ENCODE measurements around the gene CAMK1.

Gene CAMK1

GRCh38 chr3:9769426-9770275 lies at the start of gene CAMK1:
TSS of gene CAMK1 (minus strand) at chr3:9769947. CDS start at chr3:9767749, 2,198 bp downstream.
- TF ChIP-seq CTCF (IDR thresholded peaks at IDR 0.05; ENCODE audit: borderline replicate concordance, insufficient read depth, low read depth, low read length) = no peak
- peak within 1 kb of the TSS; percentile 32 for H3K4me3 ChIP-seq (ENCODE audit: low read depth, low read length)

- H3K4me3 ChIP-seq (ENCODE audit: low read depth, low read length) = no peak overlapping the region
- TF ChIP-seq CTCF (IDR thresholded peaks at IDR 0.05; ENCODE audit: borderline replicate concordance, insufficient read depth, low read depth, low read length) = no peak
Measured at GRCh38 chr3:9818666-9819335, 49.1 kb upstream of the CAMK1 start.

DNA sequence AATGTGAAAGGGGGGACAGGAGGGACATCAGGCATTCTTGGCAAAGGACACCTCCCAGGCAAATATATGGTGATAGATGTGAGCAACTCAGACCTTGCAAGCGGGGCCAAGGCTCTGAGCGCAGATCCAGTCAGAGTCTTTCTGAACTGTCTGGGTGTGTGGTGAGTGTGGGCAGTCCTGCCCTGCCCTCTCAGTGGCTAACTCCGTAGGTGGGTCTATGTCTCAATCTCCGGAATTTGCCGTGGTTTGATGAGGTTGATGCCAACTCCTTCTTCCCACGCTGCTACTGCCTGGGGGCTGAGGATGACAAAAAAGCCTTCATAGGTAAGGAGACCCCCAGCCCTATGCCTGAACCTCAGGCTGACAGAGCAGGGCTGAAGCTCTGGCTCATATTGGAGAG lies 47.7 kb upstream of the CAMK1 start:
- TF ChIP-seq CTCF (IDR thresholded peaks at IDR 0.05; ENCODE audit: borderline replicate concordance, insufficient read depth, low read depth, low read length) = no peak
- no peak overlapping the region for H3K4me3 ChIP-seq (ENCODE audit: low read depth, low read length)

DNA sequence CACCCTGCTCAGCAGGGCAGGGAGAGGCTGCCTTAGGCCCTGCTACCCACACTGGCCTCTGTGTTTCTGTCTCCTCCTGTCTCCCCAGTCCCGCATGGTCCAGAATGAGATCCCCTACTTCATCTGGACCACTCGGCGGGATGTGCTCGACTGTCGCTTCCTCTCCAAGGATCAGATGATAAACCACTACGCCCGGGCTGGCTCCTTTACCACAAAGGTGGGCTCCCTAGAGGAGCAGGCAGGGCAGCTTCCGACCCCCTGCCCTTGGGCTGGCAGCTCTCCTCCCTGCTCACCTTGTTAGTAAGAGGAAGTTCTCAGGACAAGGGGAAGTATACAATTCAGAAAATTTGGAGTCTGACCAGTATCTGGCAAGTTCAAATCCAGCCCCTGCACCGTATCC lies 46.2 kb upstream of the CAMK1 start:
- no peak overlapping the region for H3K4me3 ChIP-seq (ENCODE audit: low read depth, low read length)

DNA sequence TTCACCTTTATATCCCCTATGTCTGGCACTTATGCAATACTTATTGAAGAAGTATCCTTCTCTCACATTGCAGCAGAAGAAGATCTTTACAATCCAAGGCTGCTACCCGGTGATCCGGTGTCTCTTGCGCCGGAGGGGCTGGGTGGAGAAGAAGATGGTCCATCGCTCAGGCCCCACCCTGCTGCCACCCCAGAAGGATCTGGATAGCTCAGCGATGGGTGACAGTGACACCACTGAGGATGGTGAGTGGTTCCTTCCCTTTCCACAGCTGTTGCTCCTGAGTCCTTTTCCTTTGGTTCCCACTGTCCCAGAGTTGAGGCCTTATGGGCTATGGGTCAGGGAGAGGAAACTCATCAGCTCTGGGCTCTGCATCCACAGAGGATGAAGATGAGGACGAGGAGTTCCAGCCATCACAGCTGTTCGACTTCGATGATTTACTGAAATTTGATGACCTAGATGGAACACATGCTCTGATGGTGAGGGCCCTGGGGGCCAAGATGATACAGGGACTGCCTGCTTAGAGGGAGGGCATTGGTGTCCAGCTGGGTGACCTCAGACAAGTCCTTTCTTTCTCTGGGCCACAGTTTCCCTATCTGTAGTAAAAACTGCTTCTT lies 43.2 kb upstream of the CAMK1 start:
- no peak overlapping the region for H3K4me3 ChIP-seq (ENCODE audit: low read depth, low read length)
- TF ChIP-seq CTCF (IDR thresholded peaks at IDR 0.05; ENCODE audit: borderline replicate concordance, insufficient read depth, low read depth, low read length) = no peak

More for the DNA sequence above, 46.2 kb upstream of the CAMK1 start:
- TF ChIP-seq CTCF (IDR thresholded peaks at IDR 0.05; ENCODE audit: borderline replicate concordance, insufficient read depth, low read depth, low read length) = no peak

- H3K4me3 ChIP-seq (ENCODE audit: low read depth, low read length) = no peak overlapping the region
- TF ChIP-seq CTCF (IDR thresholded peaks at IDR 0.05; ENCODE audit: borderline replicate concordance, insufficient read depth, low read depth, low read length) = no peak
Measured at GRCh38 chr3:9810846-9811245, 41.1 kb upstream of the CAMK1 start.

All from GM12875 (cell line).